ENCODE data around the gene ATF2.
"Not testable (repeated sequence)": the region's sequence is repeated elsewhere in the genome, so short reads cannot be mapped to it uniquely, and the experiment has no call there.

The ATF2 gene

DNA sequence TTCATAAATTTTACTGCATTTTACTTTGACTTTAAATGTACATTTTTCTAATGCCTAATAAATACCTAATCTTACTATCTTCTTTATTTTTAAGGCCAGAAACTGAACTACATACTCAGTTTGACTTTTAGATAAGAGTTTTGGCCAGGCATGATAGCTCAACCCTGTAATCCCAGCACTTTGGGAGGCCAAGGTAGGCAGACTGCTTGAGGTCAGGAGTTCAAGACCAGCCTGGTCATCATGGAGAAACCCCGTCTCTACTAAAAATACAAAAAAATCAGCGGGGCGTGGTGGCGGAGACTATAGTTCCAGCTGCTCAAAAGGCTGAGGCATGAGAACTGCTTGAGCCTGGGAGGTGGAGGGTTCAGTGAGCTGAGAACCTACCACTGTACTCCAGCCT, 9.1 kb downstream of the ATF2 start:
- no peak for DNase-seq

DNA sequence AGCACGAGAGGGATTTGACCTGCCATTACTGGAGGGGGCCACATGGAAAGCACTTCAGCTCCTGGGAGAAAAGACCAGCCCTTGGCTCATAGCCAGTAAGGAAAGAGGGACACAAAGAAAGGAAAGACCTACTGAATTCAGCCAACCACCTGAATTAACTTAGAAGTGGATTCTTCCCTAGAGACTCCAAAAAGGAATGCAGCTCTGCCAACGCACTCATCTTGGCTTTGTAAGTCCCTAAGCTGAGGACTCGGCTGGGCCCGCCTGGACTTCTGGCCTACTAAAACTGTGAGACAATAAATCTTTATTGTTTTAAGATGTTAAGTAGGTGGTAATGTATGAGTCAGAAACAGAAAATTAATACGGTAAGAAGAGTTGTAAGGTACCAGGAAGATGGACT, 11.5 kb downstream of the ATF2 start:
- DNase-seq, result no peak

DNA sequence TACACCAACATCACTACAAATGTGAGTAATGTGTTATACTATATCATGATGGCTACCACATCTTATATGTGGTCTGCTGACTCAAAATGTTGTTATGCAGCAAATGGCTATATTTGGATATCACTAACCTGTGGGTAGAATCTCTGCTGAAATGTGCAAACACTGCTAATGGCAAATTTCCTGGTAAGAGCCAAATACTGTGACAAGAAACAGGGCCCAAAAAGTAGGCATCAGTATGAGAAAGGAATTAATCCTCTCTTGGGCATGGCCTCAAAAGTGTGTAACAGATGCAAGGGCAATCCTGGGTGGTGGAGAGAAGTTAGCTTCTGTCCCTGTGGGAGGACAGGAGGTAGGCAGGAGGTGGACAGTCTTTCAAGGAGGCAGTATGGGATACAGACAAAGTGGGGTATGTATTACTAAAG, 13.3 kb downstream of the ATF2 start:
- DNase-seq, result no peak

DNA sequence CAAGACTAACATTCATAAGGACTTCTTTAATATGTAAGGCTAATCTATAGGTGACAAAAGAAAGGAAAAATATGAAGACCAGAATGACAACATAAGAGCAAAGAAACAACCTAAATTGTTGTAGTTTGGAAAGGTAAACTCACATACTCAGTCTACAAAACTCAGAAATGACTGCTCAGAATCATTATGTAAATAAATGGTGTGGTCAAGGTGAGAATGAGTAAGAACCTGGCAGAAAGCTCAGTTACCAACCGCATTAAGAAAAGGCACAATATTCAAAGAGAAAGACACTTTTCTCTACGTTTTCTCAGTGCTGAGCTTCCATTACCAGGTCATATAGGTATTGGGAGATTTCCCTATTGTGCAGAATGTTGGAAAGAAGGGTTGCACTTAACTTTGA, 15.8 kb downstream of the ATF2 start:
- DNase-seq, result no peak

DNA sequence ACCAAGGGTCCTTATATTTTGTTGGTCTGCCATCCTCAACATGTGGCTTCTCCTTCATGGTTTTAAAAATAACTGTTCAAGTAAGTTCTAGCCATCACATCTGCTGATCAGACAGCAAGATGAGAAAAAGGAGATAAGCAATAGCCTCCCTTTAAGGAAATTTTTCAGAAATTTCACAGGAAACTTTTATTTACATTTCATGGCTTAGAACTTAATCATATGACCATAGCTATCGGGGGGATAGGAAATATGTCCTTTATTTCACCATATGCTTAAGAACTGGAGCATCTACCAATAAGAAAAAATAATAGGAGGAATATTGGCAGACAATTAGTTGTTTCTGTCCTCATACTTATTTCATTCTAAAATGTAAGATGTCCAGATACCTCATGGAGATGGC, 16.2 kb downstream of the ATF2 start:
- DNase-seq, result no peak

DNA sequence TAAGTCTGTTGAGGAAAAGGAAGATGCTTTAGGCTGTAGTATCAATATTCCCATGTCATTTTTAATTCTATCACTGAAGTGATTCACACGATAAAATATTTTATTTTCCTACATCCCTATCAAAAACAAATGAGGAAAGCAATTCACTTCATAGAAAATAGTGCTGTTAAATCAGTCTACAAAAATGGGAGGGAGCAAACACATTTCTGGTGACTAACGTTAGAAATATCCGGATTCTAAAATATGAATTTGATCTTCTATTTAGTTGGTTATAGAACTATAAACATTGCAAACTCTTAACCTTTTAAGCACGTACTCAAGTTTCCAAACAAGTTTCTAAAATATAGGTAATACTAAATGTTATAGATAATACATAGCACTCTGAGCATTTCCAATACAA, 20.8 kb downstream of the ATF2 start:
- no peak for DNase-seq

DNA sequence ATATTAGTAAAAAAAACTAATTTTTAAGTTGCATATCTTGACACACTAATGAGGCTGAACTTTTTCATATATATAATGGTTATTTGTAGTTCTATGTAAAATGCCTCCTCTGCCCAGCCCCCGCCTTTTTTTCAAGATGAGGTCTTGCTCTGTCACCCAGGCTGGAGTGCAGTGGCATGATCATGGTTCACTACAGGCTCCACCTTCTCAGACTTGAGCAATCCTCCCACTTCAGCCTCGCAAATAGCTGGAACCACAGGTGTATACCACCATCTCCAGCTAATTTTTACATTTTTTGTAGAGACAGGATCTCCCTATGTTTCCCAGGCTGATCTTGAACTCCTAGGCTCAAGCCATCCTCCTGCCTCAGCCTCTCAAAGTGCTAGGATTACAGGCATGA, 24.3 kb downstream of the ATF2 start:
- no peak for DNase-seq

DNA sequence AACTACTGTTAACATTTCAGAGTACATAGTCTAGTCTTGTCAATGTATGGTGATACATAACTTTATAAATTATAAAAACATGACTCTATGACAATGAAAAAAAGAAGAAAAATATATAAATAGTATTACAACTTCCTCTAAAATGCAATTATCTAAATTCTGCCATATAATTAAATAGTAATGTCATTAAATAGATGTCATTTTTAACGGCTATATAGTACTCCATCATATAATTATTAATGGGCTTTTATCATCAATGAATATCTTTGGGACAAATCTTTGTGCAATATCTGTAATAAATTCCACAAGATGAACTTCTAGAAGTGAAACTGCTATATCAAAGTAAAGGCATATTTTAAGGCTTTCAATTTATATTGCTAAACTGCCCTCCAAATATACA, 24.8 kb downstream of the ATF2 start:
- DNase-seq, result no peak

DNA sequence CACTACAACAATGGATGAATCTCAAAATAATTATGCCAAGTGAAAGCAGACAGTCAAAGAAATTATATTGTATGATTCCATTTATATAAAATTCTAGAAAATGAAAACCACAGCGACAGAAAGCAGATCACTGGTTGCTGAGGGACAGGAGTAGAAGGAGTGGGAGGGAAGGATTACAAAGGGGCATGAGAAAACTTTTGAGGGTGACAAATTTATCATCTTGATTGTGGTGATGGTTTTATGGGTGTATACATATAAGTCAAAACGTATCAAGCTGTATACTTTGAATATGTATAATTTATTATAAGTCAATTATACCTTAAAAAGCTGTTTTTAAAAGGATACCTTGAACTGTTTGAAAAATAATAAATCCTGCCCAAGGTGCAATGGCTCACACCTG, 27.7 kb downstream of the ATF2 start:
- DNase-seq, result no peak

DNA sequence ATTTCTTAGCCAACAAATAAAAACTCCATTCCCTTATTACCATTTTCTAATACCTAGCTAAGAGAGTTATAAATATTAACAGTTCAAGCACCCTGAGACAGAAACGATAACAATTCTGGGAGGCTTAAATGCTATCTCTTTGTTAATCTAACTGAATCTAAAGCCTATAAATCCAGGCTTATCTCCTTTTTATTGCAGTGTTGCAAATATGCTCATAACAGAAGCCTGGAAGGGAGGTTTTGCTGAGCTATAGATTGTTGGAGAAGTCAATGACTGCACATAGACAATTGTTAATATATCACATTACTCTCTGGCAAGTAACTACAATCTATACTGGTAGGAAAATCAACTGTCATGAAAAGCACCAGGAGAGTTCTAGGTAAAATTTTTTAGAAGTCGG, 30.2 kb downstream of the ATF2 start:
- DNase-seq, result no peak

DNA sequence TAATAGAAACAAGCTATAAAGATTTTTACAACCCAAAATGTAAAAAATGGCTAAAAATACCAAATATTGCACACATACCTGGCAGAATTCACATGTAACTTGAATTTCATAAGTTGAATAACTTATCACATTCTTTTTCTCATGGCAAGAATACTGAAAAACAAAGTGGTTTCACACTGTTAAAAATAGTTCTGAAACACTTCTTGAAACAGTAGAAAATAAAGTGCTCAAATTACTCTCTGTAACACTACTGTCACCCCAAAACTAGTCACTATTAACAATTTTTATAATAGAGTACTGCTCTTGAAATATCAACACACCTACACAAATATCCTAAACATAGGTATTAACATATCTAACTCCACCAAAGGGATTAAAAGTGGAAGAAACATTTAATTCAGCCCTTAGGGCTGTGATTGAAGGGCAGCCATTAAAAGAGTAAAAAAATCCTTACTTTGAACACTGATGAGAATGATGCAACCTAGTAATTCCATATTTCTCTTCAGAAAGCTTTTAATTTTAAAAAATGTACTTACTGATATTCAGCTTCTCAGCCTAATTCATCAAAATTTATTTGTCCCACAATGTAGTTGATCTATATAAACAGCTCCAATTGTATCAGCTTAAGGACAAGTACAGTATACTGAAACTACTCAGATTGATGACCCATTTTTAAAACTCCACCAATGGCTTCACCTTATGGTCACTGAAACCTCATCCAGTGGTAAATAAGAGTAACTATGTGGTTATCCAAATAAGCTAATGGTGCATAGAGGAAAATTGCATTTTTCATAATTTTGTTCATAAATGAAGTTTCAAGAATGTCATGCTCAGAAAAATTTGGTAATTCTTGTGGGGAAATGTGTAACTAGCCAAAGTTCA, 31.4 kb downstream of the ATF2 start:
- DNase-seq, result no peak

DNA sequence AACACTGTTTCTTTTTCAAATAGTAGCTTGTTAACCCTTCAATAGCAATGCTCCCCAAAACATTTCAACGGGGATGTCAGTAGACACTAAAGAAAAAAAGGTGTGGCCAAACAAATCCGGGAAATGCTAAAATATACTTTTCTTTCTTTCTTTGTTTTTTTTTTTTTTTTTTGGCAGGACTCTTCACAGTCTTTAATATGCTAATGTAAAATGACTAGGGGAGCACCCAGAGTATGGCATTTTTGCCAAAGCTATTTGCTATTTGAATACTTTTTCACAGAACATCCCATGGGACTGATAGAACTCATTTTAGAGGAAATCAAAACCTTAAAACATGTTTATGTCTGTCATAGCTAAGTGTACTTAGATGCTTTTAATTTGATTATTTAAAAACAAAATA, 32.1 kb downstream of the ATF2 start:
- DNase-seq, result no peak

DNA sequence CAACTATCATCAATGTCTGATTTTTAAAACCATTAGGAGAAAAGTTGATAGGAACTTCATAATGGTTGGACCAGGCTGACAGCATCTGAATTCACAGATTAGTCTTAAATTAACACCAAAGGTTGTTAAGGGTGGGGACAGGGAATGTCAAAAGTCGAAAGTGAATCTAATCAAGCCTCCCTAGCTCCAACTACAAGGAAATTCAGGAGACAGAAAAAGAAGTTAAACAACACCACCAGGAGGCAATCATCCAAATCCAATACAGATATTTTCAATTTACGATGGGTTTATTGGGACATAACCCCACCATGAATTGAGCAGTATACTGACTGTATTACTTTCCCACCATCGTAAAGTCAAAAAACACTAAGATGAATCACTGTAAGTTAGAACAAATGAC, 32.8 kb downstream of the ATF2 start:
- DNase-seq, result no peak

DNA sequence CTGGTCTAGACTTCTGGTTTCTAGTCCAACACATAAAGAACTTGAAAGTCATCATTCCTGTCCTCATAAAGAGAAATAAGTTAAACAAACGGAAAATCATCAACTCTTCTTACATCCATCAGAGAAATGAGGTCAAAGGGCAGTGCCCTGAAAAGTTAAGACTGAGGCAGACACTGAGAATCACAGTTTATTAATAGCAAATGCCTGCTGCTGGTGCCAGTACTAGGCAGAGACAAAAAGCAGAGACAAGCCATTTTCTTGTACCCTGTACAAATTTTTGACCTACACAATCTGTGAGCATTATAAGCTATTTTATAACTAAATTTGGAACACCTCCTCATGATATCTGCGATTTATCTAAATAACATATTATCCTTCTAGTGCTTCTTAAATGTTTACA, 36.8 kb downstream of the ATF2 start:
- DNase-seq, result no peak

DNA sequence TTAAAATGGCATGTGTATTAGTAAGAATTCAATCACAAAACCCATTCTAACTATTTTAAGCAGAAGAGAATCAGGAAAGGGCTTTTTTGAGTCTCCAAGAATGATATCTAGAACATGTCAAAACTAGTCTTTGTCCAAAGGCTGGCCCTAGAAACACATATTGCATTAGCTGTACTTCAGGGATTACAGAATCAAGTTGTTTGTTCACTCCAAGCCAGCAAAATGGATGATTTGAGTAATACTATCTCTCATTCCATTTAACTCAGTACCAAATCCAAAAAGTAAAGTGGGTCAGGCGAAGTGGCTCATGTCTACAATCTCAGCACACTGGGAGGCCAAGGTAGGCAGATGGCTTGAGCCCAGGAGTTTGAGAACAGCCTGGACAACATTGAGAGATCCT, 41.3 kb downstream of the ATF2 start:
- DNase-seq, result no peak

DNA sequence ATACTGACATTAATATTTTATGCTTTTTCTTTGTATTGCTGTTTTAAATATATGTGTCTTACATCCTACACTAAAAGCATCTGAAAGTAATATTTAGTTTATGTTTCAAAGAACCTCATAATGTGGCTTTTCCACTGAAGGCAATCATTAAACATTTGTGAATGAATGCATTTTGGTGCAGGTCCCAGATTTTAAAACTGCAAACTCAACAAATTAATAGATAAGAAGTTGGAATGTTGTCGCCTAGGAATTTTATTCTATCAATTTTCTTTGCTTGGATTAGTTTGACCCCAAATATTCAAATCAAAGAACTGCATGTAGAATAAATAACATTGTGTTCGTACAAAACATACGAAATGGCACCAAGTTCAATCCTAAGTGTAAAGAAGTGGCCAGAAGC, 44.7 kb downstream of the ATF2 start:
- no peak for DNase-seq

DNA sequence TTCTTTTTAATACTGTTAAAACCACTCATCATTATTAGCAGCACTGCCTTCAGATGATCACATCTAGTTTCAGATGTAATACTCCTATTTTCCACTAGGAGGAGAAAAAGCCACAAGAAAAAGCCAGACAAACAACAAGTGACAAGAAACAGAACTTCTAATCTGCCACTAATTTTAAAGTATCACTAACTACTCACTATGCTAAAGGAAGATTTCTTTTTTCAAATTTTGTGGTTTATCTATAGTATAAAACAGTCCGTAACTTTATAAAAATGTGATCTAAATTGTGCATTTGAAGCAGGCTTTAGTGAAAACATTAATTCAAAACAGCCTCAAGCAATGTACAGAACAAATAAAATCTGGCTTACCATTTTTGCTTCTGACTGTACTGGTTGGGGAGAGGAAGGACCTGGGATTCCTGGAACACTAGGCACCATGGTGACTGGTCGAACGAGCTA, 56.8 kb downstream of the ATF2 start:
- DNase-seq, result no peak

DNA sequence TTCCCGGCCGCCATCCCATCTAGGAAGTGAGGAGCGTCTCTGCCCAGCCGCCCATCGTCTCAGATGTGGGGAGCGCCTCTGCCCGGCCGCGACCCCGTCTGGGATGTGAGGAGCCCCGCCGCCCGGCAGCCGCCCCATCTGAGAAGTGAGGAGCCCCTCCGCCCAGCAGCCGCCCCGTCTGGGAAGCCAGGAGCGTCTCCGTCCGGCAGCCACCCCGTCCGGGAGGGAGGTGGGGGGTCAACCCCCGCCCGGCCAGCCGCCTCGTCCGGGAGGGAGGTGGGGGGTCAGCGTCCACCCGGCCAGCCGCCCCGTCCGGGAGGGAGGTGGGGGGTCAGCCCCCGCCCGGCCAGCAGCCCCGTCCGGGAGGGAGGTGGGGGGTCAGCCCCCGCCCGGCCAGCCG, 59.9 kb downstream of the ATF2 start:
- not testable (repeated sequence) for DNase-seq

DNA sequence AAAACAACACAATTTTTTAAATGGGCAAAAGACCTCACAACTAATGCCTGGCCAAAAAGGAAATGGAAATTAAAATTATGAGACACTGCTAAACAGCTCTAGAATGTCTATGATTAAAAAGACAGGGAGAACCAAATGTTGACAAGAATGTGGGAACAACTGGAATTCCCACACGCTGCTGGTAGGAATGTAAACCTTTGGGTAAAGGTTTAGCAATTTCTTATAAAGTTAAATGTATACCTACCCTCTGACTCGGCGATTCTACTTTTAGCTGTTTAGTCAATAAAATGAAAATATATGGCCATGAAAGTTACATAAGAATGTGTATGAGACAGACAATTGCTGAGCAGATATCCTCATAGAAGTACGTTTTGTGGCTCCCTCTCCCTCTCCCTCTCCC, 60.9 kb downstream of the ATF2 start:
- DNase-seq, result no peak

DNA sequence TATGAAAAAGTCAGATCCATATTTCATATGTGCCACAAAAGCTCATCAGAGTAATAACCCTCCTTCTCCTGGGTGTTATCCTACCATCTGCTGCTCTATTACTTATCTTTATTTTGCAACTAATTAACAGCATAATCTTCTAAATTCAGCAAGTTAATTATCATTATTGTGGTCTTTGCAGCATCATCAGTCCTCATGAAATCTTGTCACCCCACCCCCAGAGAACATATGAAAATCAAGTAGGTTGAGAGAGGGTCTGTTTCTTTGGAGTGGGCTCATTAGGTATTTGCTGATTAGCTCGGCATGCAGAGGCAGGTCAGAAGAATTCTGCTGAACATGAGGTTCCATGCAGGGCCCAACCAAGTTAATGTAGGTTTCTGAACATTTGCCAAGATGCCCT, 64.8 kb downstream of the ATF2 start:
- no peak for DNase-seq

DNA sequence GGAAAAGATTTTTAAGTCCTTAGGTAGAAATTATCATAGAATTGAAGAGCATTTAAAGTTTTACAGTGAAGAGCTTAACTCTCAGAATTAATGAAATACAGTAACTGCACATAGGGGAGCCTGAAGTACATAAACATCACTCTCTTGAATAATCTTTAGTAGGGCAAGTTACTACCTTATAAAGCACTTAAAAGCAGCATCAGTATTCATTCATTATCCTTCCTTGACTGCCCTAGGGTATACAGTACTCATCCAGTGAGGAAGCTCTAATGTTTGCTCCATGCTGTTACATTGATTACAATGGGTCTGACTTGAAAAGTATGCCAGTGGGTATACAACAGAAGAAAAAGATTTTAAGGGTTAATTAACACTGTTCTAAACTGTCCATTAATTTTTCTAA, 66.5 kb downstream of the ATF2 start:
- DNase-seq, result no peak

DNA sequence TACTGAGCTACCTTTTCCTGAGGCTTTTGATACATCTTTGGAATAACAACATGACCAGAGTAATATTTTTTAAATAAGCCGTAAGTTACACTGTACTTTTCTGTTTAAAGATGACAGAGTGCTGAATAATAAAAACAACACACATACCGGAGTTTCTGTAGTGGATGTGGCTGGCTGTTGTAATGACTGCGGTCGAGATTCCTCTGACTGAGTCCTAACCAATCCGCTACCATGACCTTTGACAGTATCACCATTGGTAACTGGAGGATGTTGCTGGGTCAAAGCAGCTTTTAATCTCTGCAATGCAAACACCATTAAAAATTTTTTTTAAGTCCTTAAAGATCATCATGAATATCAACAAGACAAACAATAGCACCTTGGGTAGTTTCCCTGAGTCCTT, 70.7 kb downstream of the ATF2 start:
- no peak for DNase-seq

DNA sequence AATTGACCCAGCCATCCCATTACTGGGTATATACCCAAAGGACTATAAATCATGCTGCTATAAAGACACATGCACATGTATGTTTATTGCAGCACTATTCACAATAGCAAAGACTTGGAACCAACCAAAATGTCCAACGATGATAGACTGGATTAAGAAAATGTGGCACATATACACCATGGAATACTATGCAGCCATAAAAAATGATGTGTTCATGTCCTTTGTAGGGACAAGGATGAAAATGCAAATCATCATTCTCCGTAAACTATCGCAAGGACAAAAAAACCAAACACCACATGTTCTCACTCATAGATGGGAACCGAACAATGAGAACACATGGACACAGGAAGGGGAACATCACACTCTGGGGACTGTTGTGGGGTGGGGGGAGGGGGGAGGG, 83.9 kb downstream of the ATF2 start:
- DNase-seq, result not testable (repeated sequence)

DNA sequence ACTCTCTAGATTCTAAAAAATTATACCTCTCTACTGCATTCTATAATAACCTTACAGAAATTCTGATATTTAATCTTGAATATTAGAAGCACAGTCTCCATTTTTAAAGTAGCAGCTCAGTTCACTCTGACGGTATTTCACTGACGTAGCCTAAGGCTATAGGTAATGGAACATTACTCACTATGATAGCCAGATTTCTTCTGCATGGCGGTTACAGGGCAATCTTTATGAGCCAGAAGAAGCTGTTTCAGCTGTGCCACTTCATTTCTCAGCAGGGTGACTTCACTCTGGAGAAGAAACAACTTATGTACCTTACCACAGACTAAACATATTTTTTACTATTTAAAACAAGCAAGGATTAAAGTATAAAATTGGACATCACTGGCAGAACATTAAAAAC, 87.5 kb downstream of the ATF2 start:
- DNase-seq, result no peak

DNA sequence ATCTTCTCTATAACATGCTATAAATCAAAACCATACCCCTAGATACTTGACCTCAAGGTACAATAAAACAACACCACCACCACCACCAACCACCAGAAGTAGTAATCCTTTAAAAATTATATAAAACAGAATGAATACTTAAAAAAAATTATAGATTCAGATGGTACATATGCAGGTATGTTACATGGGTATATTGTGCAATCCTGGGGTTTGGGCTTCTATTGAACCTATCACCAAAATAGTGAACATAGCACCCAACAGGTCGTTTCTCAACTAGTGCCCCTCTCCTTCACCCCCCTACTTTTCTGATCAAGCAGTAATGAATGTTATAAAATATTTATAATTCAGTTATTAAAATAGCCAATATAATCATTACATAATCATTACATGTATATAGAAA, 91.7 kb downstream of the ATF2 start:
- no peak for DNase-seq

Data from cerebellar nuclear complex (tissue), 1 donor.